CD4-positive, alpha-beta T cell treated with Interleukin-10 for 1 hour (primary cell): Measurements from ENCODE around the gene BMPR1B.

ENCODE experiments used
- DNase-seq: peaks from one replicate; pipeline ENCODE4 v3.0.0-alpha.2; 2020

The BMPR1B gene

DNA sequence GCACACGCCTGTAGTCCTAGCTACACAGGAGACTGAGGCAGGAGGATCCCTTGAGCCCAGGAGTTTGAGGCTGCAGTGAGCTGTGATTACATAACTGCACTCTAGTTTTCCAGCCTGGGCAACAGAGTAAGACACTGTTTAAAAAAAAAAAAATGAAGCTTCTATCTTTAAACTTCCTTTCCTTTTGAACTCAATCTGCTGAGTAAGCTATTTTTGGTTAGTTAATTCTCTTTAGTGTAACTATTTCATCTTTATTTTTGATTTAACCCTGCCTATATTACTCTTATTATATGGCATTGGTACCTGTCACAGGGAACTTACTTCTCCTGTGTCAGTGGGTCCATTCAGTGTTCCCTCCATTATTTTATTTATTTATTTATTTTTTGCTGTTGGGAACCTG lies 160.8 kb downstream of the BMPR1B start:
- no peak for DNase-seq

DNA sequence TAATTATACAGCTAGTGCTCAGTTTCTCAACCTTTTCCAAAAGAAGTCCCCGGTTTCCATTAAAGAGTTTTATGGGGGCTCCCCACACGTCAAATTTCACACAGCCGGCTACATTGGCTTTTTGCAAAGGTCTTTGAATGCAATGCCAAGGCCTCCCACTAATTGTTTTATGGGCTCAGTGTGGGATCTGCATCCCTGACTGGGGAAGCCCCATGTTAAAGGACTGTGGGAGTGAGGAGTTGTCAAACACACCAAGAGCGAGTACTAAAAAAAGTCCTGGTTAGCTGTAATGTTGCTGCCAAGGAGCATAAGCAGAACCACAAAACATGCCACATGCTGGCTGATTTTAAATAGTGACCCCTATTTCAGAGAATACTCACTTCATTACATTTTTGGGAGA lies 162.6 kb downstream of the BMPR1B start:
- DNase-seq, result no peak

DNA sequence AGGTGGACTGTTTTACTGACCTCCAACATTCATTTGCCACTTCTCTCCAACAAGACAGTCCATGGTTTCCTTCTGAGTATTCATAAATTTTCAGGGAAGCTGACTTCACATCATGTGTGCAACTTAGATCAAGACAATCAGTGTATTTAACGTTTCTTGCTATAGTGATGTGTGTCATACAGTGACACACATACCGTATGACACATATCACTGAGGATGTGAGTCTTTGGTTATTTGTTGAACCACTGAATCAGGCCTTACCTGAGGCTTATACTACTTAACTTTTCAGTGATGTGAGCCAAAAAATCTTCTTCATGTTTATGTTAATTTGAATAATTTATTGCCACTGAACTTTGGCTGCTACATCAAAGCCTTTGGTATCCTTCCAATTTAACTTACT lies 166.8 kb downstream of the BMPR1B start:
- DNase-seq, result no peak

DNA sequence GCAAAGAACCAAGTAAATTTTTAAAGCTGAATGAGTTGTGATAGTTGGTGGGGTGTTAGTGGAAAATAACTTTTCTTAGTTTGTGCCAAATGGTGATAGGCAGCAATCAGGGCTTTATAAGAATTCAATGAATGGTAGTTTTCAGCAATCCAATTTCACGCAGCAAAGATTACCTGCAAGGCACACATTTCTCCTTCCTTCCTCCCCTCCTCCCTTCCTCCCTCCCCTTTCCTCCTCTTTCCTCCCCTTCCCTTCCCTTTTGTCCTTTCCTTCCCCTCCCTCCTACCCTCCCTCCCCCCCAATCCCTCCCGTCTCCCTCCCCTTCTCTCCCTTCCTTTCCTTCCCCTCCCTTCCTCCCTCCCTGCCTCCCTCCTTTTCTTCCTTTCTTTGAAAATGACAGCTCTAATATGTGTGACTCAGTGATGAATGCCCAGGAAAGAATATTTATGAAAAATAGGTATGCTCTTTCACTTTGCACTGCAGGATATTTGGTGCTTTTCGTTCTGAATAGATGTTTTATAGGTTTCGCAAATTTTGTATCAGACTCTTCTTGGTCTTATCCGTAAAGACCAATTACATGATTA lies 168.1 kb downstream of the BMPR1B start:
- no peak for DNase-seq

DNA sequence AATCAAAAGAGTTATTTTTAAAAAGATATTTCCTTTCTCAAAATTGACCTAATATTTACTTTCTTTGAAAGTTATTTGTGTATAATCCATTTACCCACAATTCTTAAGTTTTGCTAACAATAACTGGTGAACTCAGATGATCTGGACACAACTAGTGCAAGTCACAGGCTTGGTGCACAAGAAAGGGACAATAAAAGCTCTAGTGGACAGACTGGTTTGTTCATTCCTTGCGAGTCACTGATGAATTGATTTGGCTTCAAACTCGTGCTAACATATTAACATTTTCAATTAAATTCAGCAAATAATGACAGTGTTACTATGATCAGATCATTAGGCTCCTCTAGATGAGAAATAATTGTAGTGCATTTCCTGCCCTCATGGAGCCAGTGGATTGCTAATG lies 169.2 kb downstream of the BMPR1B start:
- DNase-seq, result no peak

DNA sequence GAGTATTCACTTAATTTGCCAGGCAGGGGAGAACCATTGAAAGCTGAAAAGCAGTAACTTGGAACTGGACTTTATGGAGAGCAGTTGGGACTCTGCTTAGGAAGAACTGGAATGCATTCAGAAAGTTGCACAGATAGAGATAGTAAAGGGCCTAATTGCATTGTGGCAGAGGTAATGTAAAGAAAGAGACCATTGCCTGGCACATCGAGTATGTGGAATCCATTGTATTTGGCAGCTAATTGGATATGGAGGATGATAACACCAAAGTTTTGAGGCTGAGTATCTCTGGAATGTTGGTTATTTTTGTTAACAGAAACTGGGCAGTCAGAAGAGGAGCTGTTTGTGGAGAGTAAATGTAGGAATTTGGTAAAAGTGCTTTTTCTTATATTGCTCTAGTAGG lies 169.9 kb downstream of the BMPR1B start:
- DNase-seq, result no peak

DNA sequence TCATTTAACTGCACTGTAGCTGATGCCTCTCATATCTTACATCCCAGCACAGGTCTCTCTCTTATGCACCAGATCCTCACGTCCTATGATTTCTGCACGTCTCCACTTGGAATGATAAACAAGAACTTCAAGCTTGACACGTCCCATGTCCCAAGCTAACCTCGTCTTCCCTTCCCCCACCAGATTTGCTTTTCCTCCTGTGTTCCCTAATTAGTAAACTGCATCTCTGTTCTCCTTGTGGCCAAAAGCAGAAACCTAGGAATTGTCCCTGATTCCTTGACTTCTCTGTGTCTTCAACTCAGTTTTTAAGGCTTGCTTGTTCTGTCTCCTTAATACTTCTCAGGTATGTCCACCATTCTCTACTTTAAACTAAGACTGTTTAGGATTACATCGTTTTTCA lies 171.9 kb downstream of the BMPR1B start:
- no peak for DNase-seq

DNA sequence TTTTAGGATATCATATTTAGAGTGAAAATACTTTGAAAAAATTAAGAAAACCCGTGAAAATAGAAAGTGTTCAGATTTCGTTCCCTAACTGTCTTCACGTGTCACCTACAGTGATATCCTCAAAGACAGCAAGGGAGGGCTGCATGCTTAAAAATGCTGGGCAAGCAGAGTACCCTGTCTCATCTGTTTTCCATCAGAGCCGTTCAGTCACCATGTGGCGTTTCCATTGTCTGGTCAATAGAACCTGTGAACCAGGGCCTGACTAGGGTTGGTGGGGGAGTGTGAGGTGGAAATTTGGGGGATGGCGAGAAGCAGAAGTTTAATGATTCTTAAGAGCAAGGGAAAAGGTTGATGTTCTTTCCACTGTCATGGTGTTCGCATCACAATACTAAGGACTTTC lies 173.9 kb downstream of the BMPR1B start:
- DNase-seq, result no peak

DNA sequence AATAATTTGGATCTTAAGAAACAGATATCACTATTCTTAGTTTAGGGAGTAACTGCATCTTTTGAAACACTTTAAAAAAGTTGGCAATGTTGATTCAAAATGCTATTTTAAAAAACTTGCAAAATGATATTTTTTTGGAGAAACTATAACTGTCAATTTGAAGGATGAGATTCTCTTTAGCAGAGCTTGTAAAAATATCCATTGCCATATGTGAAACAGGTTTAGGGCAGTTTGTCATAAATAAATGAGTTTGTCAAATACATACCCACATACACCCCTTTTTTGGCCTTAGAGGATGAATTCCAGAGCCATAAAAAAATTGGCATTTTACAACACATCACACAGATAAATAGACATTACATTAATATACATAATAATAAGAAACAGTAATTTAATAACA lies 174.6 kb downstream of the BMPR1B start:
- DNase-seq, result no peak

DNA sequence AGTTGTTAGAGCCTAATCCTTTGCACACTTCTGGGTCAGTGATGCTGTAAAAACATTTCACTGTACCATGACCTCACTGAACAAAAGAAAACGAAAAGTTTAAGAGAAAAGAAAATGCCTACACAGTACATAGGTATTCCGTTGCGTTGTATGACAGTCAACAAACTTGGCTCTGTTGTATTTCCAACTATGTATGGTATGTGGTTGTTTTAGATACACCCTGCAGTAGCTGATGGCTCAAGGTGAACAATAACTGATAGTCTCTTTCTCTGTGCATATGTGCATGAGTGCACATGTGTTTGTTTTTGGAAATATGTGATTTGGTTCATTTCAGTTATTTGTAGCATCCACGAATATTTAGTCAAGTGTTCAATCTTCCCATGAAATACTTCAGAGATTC lies 176.0 kb downstream of the BMPR1B start:
- no peak for DNase-seq

DNA sequence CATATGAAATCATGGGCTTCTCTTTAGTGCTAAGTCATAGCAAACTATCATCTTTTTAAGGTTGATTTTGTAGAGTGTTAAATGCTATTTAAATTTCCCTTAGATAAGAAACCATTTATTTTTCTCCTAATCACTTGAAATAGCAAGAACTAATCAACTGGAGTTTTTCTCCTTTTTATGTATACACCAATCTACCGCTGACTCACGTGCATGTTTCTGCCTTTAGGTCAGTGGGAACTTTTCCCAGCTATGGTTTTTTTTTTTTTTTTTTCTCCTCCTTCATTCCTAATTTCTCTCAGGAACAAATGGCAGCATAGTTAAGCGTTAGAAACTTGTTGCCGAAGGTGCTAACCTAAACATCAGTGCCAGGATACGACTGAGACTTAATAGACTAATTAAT lies 176.4 kb downstream of the BMPR1B start:
- no peak for DNase-seq

DNA sequence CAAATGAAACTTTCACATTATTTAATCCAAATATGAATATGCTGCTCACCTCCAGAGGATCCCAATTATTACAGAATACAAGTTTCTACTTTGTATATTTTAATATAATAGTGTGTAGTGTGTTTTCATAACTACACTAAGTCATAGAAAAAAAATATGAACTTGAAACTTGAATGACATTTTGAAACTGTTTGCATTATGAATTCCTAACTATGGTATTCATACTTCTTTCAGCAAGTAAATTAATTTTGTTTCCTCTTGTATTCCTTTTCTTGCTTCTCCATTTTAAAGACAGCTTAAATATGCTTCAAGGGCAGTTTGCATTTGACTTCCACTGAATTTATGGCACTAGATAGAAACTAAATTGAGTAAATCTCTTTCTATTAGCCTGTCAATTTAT lies 177.1 kb downstream of the BMPR1B start:
- no peak for DNase-seq

DNA sequence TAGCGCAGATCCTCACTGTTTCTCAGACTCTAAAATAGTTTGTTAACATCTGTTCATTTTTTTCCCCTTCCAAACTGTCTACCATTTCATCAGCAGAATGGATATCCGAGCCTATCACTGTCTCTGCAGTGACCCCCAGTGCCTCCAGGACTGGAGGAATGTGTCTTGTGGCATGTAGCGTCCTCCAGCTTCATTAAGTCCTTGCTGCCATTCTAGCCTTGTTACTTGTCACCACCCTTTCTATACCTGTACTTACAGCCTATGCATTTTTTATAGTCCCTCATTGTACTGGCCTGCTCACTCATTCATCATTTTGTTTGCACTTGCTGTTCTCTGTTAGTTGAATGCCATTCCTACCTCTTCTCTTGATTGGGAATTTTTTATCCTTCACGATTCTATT lies 179.1 kb downstream of the BMPR1B start:
- DNase-seq, result no peak

DNA sequence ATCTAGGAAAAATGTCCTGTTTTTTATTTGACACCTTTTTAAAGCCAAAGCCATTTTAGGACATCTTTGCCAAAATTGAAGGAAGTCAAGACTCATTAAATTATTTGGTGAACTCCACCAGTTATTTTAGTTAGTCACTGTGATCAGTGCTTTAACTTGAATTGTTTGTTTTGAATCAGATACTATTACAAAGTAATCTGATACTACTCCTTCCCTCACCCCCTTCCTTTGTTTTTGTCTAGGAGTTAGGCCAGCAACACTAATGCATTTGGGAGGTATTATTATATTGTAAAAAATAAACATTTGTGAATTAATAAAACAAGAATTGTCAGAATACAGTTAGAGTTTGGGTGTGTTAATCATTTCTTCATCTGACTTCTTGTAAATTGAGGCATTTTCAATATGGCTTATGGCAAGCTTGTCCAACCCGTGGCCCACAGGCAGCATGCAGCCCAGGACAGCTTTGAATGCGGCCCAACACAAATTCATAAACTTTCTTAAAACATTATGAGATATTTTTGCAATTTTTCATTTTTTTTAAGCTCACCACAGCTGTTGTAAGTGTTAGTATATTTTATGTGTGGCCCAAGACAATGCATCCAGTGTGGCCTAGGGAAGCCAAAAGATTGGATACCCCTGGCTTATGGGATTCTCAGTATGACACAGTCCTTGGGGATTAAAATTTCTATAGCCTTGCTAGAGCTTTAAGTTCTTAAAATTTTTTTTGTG lies 182.2 kb downstream of the BMPR1B start:
- no peak for DNase-seq

DNA sequence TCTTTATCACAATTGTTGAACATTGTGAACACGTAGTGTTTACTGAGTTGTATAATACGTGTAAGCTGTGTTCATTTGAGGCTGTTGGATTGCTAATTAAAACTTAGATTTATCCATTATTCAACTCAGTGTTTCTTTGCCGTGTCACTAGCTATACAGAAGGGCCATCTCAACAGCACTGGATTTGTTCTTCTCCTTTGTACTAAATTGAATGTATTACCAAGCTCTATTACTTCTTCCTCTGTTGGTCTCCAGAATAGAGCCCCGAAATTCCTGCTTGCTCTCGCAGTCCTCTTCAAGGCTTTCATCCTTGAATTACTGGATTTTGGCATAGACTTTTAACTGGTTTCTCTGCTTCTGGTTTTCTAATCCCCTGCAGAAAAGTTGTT lies 182.8 kb downstream of the BMPR1B start:
- DNase-seq, result no peak

DNA sequence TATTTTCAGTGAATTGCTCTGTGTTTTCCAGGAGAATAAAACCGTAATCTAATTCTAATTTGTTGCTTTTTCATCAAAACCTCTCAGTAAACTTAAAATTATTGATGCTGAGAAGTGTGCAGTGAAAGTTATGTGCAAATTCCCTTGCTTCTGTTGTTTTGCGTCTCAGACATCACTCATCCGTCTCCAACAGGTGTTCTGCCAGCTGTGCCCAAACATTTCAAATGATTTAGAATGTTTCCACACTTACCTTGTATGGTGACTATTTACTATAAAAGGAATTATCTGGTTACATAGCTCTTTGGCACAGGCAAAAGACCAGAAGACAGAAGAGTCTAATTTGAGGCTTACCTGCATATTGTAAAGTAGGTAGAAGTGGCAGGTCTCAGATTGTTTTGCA lies 184.0 kb downstream of the BMPR1B start:
- DNase-seq, result no peak

DNA sequence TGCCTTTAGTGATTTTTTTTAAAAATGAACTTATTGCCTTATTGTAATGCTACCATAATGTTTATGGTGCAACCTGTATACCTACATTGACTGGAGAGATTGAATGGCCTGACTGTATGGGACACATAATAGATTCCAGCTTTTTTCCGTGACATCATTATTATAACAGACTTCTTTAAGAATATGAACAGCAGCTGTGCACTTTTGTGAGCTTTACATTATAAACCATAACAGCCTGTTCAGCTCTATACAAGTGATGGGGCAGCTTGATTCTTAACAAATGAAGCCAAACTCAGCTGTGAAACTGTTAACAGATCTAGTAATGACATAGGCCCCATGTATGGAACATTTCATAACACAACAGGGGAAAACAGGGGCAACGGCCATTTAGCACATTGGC lies 187.0 kb downstream of the BMPR1B start:
- DNase-seq, result no peak

DNA sequence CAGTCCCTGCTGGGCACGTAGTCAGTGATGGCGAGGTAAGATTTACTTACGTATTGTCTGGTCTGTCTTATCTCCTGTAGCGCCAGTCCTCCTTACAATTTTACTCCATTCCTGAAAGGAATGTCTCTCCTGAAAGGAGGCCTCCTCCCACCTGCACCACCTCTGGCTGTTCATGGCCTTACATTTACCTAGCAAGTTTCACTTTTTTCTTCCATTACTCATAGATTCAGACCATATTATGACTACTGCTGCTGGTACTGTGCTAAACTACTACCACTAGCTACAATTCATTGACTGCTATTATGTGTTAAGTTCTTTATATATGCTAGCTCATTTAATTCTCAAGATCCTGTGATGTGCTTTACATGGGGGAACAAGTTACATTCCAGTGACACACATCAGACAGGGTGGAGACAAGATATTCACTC lies 189.9 kb downstream of the BMPR1B start:
- no peak for DNase-seq

DNA sequence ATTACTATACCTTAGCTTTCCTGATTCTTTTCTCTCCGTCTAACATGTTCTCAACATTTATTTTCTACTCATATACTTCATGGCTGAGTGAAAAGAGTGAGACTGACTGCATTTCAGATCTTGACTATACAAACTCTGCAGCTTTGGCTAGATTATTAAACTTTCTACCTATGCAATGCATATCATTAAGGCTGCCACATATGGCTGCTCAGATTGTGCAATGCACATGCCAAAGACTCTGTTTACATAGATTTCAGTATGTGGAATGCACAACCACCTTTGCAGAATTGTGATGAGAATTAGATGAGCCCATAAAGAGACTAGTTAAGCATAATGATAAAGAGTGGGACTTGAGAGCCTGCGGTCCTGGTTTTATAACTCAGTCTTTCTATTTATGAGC lies 196.5 kb downstream of the BMPR1B start:
- no peak for DNase-seq

DNA sequence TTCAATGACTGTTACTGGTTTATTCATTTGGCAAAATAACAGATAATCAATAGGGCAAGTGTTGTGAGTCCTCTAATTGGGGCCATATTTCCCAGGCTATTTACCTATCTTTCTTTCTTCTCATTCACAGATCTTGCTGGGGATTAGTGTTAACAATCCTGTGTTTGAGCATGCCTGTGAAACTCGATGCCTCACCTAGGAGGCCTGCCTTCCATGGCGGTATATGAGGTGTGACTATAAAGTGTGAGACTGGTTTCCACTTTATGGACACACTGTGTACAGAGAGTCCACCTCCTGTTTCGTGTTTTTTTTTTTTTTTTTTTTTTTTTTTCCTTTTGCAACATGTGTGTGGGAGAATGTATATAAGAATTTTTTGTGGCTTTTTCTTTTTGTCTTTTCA lies 199.3 kb downstream of the BMPR1B start:
- DNase-seq, result no peak

DNA sequence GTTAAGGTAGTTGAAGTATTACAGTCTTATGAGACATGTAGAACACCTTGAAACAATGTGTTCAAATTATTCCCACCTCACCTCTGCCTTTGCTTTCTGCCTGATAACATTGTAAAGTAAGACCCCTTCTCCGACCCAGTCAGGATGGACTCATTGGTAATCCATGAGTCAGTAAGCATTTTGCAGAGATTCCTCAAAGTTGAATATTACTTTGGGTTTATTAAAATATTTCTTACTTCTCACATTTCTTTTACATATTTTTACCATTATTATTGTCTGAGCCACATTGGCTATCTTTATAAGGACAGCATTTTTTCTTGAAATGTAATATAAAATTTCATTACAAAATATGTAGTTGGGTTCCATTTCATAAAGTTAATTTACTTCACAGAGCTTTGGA lies 201.6 kb downstream of the BMPR1B start:
- DNase-seq, result no peak

DNA sequence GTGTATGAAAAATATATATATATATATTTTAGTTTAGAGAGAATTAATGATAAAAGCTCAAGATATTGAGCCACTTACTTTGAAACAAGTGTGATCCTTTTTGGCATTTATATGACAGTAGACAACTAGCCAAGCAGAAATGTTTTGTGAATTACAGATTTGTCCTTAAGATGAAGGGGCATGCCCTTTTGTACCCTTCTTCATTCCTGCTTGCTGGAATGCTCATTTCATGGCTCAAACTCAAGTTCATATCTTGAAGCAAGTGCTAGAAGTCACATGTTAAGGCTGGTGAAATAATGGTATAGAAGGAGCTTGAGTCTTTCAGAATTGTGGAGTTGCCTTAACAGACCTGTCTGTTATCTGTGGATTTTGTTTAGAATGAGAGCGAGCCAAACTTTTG lies 203.0 kb downstream of the BMPR1B start:
- no peak for DNase-seq

DNA sequence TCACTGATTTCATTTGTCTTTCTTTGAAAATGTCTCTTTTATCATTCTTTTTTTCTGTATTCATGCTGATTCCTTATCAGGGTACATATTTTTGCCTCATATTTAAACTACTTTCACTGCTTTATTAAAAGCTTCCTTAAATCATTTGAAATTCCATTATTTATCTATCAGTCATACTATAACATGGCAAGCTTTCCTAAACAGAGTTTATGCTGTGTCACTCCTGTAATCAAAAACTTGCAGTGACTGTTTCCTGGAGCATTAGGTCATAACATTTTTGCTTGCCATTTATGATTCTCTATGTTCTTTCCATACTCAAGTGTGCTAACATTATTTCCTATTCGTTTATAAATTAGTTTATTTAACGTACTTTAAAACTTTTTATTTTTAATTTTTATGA lies 203.7 kb downstream of the BMPR1B start:
- no peak for DNase-seq

DNA sequence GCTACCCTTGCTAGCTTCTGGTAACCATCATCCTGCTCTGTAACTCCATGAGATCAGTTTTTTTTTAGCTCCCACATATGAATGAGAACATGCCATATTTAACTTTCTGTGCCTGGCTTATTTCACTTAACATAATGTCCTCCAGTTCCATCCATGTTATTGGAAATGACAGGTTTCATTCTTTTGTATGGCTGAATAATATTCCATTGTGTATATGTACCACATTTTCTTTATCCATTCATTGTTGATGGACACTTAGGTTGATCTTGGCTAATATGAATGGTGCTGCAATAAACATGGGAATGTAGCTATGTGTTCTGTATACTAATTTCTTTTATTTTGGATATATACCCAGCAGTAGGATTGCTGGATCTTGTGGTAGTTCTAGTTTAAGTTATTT lies 204.7 kb downstream of the BMPR1B start:
- no peak for DNase-seq

DNA sequence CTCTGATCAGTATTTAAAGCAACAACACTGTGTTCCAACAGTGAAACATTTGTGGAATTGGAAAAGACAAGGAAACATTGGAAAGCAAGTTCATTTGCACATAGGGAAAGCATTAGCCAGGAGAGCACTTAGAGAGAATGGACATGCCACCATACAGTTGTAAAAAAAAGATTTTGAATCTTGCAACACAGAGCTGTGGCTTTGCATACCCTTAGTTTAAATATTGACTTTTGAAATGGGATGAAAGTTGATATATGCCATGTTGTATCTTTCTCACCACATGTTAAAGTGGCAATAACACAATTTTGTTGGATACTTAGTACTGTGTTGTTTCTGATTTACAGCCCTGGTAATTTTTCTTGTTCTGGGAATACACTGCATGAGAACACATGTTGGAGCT lies 208.1 kb downstream of the BMPR1B start:
- no peak for DNase-seq
